M059J (cell line): ENCODE data around the gene PDRG1. TPM values are rescaled to one million over a fixed set of nuclear protein-coding genes. Genes with fewer than 3 reads are reported as not detected.
"Not testable (repeated sequence)": the region's sequence is repeated elsewhere in the genome, so short reads cannot be mapped to it uniquely, and the experiment has no call there.

ENCODE experiments used
- DNase-seq: peaks from one replicate; pipeline ENCODE4 v3.0.0-alpha.2; 2012; ENCODE audit warnings: low read depth
- total RNA-seq: library from RNA; depleted of rRNA; stranded (reverse); fragments of >200 nt; shearing (Covaris generic); gene quantifications from 2 replicates; pipeline ENCODE4 v1.2.3, GENCODE V29; 2014

The PDRG1 gene
- total RNA-seq, 1 experiment from 2014 or later = 14.2 TPM

DNA sequence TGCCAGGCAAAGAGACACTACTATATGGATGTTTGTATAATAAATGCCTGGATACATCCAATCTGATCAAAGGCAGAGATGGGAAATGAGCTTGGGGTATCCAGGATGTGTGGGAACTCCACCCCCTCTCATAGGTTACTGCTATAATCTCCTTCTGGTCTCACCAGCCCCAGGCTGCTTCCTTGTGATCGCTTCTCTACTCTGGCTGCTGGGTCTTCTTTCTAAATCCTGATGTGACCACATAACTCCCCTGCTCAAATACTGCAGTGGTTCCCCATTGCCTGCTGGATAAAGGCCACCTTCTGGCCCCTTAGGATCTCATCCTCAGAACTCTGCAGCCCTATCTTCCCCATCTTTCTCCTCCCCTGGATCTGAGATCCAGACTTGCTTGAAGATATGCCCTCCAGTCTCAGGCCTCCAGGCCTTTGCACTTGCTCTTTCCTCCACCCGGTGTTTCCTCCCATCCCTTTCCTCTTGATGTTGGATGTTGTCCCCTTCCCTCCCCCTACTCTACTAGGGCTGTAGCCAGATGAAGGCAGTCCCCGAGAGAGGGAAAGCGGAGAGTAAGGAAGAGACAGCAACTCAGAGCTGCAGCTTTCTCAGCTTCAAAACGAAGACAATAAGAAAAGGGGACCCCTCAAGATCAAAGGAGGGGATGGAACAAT lies 15.3 kb upstream of the PDRG1 start:
- no peak for DNase-seq

DNA sequence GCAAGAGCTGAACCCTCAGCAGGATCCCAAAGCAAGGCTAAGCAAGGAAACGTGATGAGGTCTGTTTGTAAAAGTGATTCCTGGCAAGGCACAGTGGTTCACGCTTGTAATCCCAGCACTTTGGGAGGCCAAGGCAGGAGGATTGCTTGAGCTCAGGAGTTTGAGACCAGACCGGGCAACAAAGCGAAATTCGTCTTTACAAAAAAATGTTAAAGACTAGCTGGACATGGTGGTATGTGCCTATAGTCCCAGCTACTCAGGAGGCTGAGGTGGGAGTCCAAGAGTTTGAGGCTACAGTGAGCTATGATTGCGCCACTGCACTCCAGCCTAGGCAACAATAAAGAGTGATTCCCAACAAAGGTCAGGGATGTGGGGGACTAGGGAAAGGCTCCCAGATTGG lies 12.0 kb upstream of the PDRG1 start:
- no peak for DNase-seq

DNA sequence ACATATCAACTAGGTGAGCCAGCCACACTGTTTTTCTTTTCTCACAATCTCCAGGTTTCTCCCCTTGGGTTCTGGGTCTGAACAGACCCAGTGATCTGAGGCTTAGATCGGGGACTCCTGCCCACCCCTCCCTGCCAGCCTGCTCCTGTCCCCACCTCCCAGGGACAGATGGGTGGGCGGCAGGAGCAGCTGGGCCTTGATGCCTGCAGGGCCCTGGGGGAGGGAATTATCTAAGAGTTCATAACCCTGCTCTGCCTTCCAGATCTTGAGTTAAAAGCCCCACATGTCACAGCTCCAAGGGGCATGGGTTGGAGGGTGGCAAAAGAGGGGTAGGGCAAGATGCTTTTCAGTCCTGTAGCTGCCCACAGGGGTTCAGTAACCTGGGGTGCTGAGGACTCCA lies 10.9 kb upstream of the PDRG1 start:
- no peak for DNase-seq

GRCh38 chr20:31956556-31957526 lies 5.0 kb upstream of the PDRG1 start:
- no peak for DNase-seq

- DNase-seq = no peak
Observed at GRCh38 chr20:31954500-31954899, 2.7 kb upstream of the PDRG1 start.

- no peak for DNase-seq
Observed at GRCh38 chr20:31953556-31954148, 1.8 kb upstream of the PDRG1 start.

DNA sequence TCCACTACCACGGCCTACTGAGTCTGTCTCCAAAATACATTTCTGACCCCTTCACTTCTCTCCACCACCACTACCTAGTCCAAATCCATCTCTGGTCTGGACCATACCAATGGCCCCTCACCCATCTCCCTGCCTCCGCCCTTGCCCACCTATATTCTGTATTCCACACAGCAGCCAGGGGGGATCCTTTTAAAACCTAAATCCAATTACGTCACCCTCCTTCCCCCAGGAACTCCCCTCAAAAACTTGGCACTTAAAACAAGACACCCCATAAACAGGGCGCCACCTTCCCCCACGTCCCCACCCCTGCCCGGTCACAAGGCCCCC lies 680 bp downstream of the PDRG1 start:
- no peak for DNase-seq

DNA sequence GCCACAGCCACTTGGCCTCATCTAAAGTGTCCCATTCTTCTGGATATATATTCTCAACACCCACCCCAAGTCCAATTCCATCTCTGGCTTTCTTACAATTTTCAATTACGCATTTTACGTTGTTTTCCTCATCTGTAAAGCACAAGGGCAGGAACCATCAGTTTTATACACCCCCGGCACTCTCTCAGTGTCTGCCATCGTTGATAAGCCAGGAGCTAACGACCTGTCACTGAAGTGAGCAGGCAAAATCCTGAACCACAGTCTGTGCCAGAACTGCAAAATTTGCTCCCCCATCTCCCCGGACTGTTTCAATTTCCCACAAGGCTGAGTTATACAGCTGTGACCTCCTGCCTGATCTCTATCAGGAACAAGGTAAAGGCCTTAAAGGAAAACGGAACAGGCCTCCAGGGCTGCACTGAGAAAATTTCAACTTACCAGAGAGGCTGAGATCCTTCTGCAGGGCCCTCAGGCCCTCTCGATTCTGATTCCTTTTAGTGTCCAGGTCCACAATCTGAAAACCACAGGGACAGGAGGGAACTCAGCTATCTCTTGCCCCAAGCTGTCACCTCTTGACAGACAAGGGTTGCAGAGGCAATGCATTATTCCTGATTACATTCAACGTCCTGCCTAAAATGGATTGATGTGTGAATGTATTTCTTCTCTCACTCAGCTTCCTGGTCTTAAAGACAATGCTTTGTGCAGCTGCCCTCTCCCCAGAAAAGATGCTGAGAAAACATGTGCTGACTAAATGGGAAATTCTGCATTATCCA lies 1.8 kb downstream of the PDRG1 start:
- no peak for DNase-seq

DNA sequence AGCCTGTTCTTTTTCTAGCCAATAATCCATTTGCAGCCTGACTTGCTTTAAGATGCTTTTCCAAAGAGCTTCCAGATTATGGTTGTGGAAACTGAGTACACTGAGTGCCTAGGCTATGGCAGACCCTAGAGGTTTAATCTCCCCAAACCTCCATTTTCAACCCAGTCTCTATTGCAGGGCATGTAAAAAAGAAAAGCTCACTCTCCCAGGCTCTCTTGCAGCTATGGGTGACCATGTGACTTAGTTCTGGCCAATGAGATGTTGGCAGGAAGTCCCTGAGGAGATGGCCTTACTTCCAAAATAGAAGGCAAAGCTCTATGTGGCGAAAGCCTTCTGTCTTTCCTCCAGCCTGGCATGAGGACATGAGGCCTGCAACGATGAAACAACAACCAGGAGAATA lies 3.8 kb downstream of the PDRG1 start:
- no peak for DNase-seq

GRCh38 chr20:31945785-31946184 lies 6.1 kb downstream of the PDRG1 start:
- no peak for DNase-seq

GRCh38 chr20:31945319-31945718 lies 6.5 kb downstream of the PDRG1 start:
- DNase-seq = no peak

- DNase-seq = no peak
Observed at GRCh38 chr20:31943052-31943471, 8.8 kb downstream of the PDRG1 start.

GRCh38 chr20:31939661-31940060 lies 12.2 kb downstream of the PDRG1 start:
- DNase-seq = no peak

DNA sequence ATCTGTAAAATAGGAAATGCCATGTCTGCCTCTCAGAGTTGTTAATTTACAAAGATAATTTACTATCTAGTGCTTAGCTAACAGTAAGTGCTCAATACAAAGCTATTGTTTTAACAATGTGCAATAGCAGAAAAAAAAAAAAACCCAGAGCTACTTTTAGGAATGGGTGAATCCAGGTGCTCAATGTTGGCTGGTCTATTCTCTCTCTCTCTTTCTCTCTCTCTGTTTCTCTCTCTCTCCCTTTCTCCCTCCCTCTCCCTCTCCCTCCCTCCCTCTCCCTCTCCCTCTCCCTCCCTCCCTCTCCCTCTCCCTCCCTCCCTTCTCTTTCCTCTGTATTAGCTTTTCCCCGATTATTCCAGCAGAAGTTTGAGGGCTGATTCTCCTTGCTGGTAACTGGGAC lies 14.0 kb downstream of the PDRG1 start:
- DNase-seq = no peak

DNA sequence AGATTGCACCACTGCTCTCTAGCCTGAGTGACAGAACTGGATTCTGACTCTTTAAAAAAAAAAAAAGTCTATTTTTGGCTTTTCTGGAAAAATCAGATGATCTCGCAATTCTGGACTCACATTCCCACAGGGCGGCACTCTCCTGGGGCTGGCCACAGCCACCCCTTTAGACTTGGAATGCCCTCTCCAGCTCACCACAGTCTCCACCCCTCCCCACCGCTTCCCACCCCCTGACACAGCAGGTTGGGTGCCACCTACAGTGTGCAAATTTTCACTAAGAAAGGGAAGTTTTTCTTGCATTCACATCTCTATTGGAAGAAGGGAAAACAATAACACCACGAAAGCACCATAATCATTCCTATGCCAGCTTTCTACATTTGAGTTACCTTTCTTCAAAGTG lies 15.4 kb downstream of the PDRG1 start:
- no peak for DNase-seq

- no peak for DNase-seq
Observed at GRCh38 chr20:31934968-31935764, 16.7 kb downstream of the PDRG1 start.

- DNase-seq = no peak
Observed at GRCh38 chr20:31934491-31934890, 17.4 kb downstream of the PDRG1 start.

DNA sequence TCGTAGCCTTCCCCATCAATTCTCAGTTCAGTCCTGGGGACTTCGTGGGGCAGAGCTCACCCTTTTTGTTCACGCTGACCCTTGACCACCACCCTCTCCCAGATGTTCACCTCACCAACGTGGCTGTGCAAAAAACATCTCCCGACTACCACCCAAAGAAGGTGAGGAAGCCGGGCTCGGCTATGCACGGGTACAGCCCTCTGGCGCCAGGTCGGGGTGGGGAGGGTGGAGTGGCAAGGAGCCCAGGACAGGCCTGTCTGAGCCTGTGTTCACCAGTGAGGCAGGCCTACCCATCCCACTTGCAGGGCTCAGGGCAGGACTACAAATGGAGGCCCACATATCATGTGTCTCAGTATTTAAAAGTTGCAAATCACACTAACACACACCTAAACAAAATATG lies 18.1 kb downstream of the PDRG1 start:
- no peak for DNase-seq

DNA sequence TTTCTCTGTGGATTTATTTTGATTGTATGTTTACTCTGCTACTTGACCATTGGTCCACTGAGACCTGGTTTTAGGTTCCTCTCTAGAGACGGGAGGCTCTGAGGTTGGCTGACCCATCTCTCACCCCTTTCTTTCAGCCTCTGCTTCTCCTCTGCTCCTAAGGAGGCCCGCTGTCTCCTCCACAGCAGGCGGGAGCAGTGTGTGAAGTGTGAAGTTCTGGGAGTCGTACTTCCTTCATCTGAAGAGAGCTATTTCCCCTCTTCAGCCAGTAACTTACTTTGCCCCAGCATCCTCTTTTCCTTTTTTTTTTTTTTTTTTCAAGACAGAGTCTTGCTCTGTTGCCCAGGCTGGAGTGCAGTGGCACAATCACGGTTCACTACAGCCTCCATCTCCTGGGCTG lies 21.1 kb downstream of the PDRG1 start:
- DNase-seq = no peak

- not testable (repeated sequence) for DNase-seq
Observed at GRCh38 chr20:31929631-31930030, 22.2 kb downstream of the PDRG1 start.

- no peak for DNase-seq
Observed at GRCh38 chr20:31927627-31928159, 24.2 kb downstream of the PDRG1 start.
